Articular chondrocyte of knee joint (primary cell): ENCODE results near the gene FOXL2NB. TPM values are rescaled to one million over a fixed set of nuclear protein-coding genes. Genes with fewer than 3 reads are reported as not detected.

Experiments used
- total RNA-seq: library from RNA; depleted of rRNA; stranded (reverse); fragments of >200 nt; gene quantifications from 2 replicates; pipeline ENCODE4 v1.2.3, GENCODE V29; 2012

Gene FOXL2NB
- 0.13 and 0.22 TPM in 2 replicates for total RNA-seq

DNA sequence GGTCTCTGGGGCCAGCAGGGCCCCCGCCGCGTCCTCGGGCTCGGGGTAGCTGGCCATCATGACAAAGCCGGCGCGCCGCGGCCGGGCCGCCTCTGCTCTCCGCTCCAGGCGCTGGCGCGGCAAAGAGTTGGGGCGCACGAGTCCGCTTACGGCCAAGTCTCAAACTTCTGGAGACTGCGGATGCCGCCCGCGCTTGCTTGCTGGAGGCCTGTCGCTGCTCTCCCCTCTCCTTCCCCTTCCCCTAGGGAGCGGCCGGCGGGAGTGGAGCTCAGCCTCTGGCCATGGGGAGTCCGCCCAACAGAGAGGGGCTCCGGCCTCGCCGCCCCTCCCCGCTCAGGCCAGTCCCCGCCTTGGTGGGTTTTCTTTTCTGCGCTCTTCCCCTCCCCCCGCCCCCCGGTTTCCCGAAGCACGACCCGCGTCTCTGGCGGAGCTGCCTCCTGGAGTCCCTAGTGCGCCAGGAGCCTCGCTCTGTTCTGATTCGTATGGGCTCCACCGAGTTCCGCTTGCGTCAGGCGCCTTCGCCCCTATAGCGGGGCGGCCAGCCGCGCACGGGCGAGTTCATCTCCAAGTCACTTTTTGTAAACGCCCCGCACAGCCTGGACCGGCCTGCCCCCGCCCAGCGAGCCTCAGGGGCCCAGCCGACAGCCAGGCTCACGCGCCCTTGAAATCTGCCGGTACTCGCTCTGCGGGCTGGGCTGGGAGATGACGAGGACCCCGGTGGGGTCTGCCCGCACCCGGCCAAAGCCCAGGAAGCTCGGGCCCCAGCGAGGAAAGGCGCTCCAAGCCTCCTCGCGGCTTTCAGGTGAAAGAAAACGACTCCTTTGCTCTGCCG is at the start of gene FOXL2NB, which contains the start of gene FOXL2:
Gene FOXL2NB (plus strand): TSS at position 555 of the 832 bp plus-strand sequence. CDS start 148 bp downstream, at position 703.
Gene FOXL2 (minus strand): TSS at position 475 of the 832 bp plus-strand sequence. CDS start 415 bp downstream, at position 60.

Other genes starting within 250 kb of the FOXL2NB start
- 18.0 and 19.2 TPM in 2 replicates for gene PIK3CB, start 112.3 kb upstream of the FOXL2NB start, total RNA-seq
- gene FOXL2, start 80 bp upstream of the FOXL2NB start, total RNA-seq = 0.11 and 0.13 TPM in 2 replicates
- not detected in 2 replicates for gene PRR23A, start 59.1 kb downstream of the FOXL2NB start, total RNA-seq
- not detected in 2 replicates for gene PRR23B, start 73.7 kb downstream of the FOXL2NB start, total RNA-seq
- not detected in 2 replicates for gene PRR23C, start 97.7 kb downstream of the FOXL2NB start, total RNA-seq